ENCODE results near the gene CDC42EP3.

- no peak for TF ChIP-seq CTCF (conservative IDR thresholded peaks at IDR 0.05; ENCODE audit: low read depth in 2 of 2)
- TF ChIP-seq EZH2 (IDR thresholded peaks at IDR 0.05; ENCODE audit: low read depth, unreplicated experiment), result no peak
- TF ChIP-seq POLR2AphosphoS5 (IDR thresholded peaks at IDR 0.05; ENCODE audit: low read depth), result no peak
Observed at GRCh38 chr2:37593694-37594093, 77.7 kb downstream of the CDC42EP3 start.
